A549 (cell line): ENCODE data around the gene COASY. TPM values are rescaled to one million over a fixed set of nuclear protein-coding genes. Genes with fewer than 3 reads are reported as not detected.

Source experiments
- ATAC-seq, 2 experiments: fragments of 200-7000 bp in 1 of 2; fragments of >200 bp in 1 of 2; cut with Nextera tagmentation in 1 of 2; cut with Tn5 transposase in 1 of 2; 3 replicates each; pipeline versions ENCODE4 v1.8.0 to v1.9.1; 2018 to 2020; ENCODE audit warnings: mild to moderate bottlenecking in 1 of 2, moderate library complexity in 1 of 2
- CTCF ChIA-PET: fragments of 300-600 bp; sonication (Branson Sonifier 250); formaldehyde crosslinking; extraction: SDS; loops from one replicate; lab custom pipeline; 2021; ENCODE audit warnings: antibody characterized with exemption, inconsistent platforms; lab: Yijun Ruan, JAX
- POLR2A ChIA-PET: fragments of 350-600 bp; formaldehyde crosslinking; extraction: SDS; loops from one replicate; lab custom pipeline; 2021; ENCODE audit warnings: antibody characterized with exemption, inconsistent platforms; lab: Yijun Ruan, JAX
- DNase-seq, 2 experiments: peaks; one replicate each; pipeline versions ENCODE4 v3.0.0 to v3.0.0-alpha.2; 2011 to 2016; ENCODE audit warnings: low read depth in 1 of 2, low spot score in 1 of 2
- FAIRE-seq: peaks from 2 replicates; lab custom pipeline; 2011; peaks lifted over from hg19 to GRCh38; lab: Jason Lieb, UNC
- H3K27ac ChIP-seq, 2 experiments: fragments of >200 bp; sonication (Bioruptor Twin); formaldehyde crosslinking; 3 replicates each; pipeline ENCODE4 v1.5.1; 2016 to 2017
- H3K4me1 ChIP-seq: fragments of >200 bp; sonication (Bioruptor Twin); formaldehyde crosslinking; 3 replicates; pipeline ENCODE4 v1.6.1; 2016
- H3K4me2 ChIP-seq: fragments of >200 bp; sonication (Bioruptor Twin); formaldehyde crosslinking; 3 replicates; pipeline ENCODE4 v1.6.1; 2016
- H3K4me3 ChIP-seq: fragments of >200 bp; sonication (Bioruptor Twin); formaldehyde crosslinking; 3 replicates; pipeline ENCODE4 v1.5.1; 2016
- H3K9me3 ChIP-seq: fragments of >200 bp; sonication (Bioruptor Twin); formaldehyde crosslinking; 3 replicates; pipeline ENCODE4 v1.6.1; 2016
- ATOH8 ChIP-seq: fragments of 250-450 bp; sonication (Bioruptor Pico); IDR thresholded peaks from 2 replicates; pipeline ENCODE4 v1.5.0; 2020; ENCODE audit warnings: low read depth, mild to moderate bottlenecking, moderate library complexity
- CBX8 ChIP-seq: fragments of 200-600 bp; sonication (generic); IDR thresholded peaks from 2 replicates; pipeline ENCODE4 v1.6.1; 2016
- CEBPB ChIP-seq, 2 experiments: fragments of >200 bp in 1 of 2; sonication (Bioruptor Twin) in 1 of 2; formaldehyde crosslinking in 1 of 2; IDR thresholded peaks; 2 replicates each; pipeline ENCODE4 v1.6.1; 2012 to 2016
- CHD4 ChIP-seq: fragments of 200-600 bp; sonication (generic); IDR thresholded peaks from 2 replicates; pipeline ENCODE4 v1.6.1; 2016; ENCODE audit warnings: antibody characterized with exemption, mild to moderate bottlenecking, borderline replicate concordance
- EHF ChIP-seq: fragments of 250-450 bp; sonication (Bioruptor Pico); IDR thresholded peaks from 2 replicates; pipeline ENCODE4 v1.5.0; 2020; ENCODE audit warnings: mild to moderate bottlenecking
- EHMT2 ChIP-seq: fragments of 200-600 bp; sonication (generic); IDR thresholded peaks from 2 replicates; pipeline ENCODE4 v1.6.1; 2016; ENCODE audit warnings: antibody characterized with exemption, low read depth, mild to moderate bottlenecking, moderate library complexity
- ELK1 ChIP-seq: fragments of 150-350 bp; IDR thresholded peaks from 2 replicates; pipeline ENCODE4 v1.6.1; 2014; ENCODE audit warnings: low read depth, mild to moderate bottlenecking, low read length
- EP300 ChIP-seq, 2 experiments: fragments of >200 bp; sonication (Bioruptor Twin); formaldehyde crosslinking; IDR thresholded peaks; 2 replicates in 1 of 2; 3 replicates in 1 of 2; pipeline ENCODE4 v1.6.1; 2016 to 2017
- HOXB5 ChIP-seq: fragments of 250-450 bp; sonication (Bioruptor Pico); IDR thresholded peaks from 2 replicates; pipeline ENCODE4 v1.5.0; 2020; ENCODE audit warnings: mild to moderate bottlenecking, moderate library complexity
- MAX ChIP-seq: IDR thresholded peaks from 2 replicates; pipeline ENCODE4 v1.6.1; 2012
- MAZ ChIP-seq: fragments of 150-350 bp; IDR thresholded peaks from 2 replicates; pipeline ENCODE4 v1.6.1; 2014; ENCODE audit warnings: antibody characterized with exemption, low read depth, low read length, borderline replicate concordance
- NFE2L2 ChIP-seq: fragments of 150-350 bp; conservative IDR thresholded peaks from 2 replicates; pipeline ENCODE4 v1.6.1; 2014; ENCODE audit warnings: low read length
- PHF8 ChIP-seq: fragments of 200-600 bp; sonication (generic); IDR thresholded peaks from 2 replicates; pipeline ENCODE4 v1.6.1; 2016; ENCODE audit warnings: low read depth, mild to moderate bottlenecking, antibody characterized with exemption, moderate library complexity, borderline replicate concordance
- RFX5 ChIP-seq: fragments of 450-650 bp; IDR thresholded peaks from 2 replicates; pipeline ENCODE4 v1.7.1; 2014; ENCODE audit warnings: antibody characterized with exemption, mild to moderate bottlenecking, moderate library complexity
- SREBF2 ChIP-seq: fragments of 450-650 bp; IDR thresholded peaks from 2 replicates; pipeline ENCODE4 v1.6.1; 2014; ENCODE audit warnings: mild to moderate bottlenecking, moderate library complexity
- TP53 ChIP-seq: fragments of 250-450 bp; sonication (Bioruptor Pico); IDR thresholded peaks from 2 replicates; pipeline ENCODE4 v1.5.0; 2021; ENCODE audit warnings: mild to moderate bottlenecking, moderate library complexity
- WGBS: methylation state at CpG from one replicate; pipeline ENCODE4 v1.1.6; 2017; ENCODE audit errors: missing lambda C conversion rate; 5-methylcytosine and 5-hydroxymethylcytosine counted together
- polyA plus RNA-seq, 4 experiments: library from polyadenylated mRNA; depleted of rRNA in 3 of 4; stranded (reverse); fragments of >200 nt; fragmentation: RNase III in 1 of 4; extraction: RNeasy Plus Mini Kit Qiagen cat#74134 plus additional on column Dnase treatment in 1 of 4; gene quantifications; 2 replicates in 3 of 4; 3 replicates in 1 of 4; pipeline ENCODE4 v1.2.3, GENCODE V29; 2011 to 2017
- TF ChIP-seq, protein P1 (sequence below): fragments of >200 bp; sonication (Bioruptor Twin); formaldehyde crosslinking; IDR thresholded peaks from 2 replicates; pipeline ENCODE4 v1.6.1; 2016
- TF ChIP-seq, protein P2 (sequence below): fragments of 250-450 bp; sonication (Bioruptor Pico); IDR thresholded peaks from 2 replicates; pipeline ENCODE4 v1.5.0; 2021; ENCODE audit warnings: mild to moderate bottlenecking, moderate library complexity, borderline replicate concordance

The COASY gene
- polyA plus RNA-seq, 2 of the 4 experiments (the other 2 are of a cell fraction), result 65.4 to 112 TPM

GRCh38 chr17:42585353-42585752, 23.4 kb downstream of the COASY start:
- CTCF ChIA-PET, result interaction anchor here (1.5 to 15.8 kb wide), 4 partner anchors 7 to 239 kb away, joined by 3 to 394 read pairs (median 64); partner anchors contain the start of genes BECN1, CCR10, PLEKHH3 and PSMC3IP
- POLR2A ChIA-PET, result interaction anchor here (0.6 kb wide), 2 partner anchors 24 to 634 kb away, joined by 5 read pairs; partner anchors contain the start of gene TUBG1

DNA sequence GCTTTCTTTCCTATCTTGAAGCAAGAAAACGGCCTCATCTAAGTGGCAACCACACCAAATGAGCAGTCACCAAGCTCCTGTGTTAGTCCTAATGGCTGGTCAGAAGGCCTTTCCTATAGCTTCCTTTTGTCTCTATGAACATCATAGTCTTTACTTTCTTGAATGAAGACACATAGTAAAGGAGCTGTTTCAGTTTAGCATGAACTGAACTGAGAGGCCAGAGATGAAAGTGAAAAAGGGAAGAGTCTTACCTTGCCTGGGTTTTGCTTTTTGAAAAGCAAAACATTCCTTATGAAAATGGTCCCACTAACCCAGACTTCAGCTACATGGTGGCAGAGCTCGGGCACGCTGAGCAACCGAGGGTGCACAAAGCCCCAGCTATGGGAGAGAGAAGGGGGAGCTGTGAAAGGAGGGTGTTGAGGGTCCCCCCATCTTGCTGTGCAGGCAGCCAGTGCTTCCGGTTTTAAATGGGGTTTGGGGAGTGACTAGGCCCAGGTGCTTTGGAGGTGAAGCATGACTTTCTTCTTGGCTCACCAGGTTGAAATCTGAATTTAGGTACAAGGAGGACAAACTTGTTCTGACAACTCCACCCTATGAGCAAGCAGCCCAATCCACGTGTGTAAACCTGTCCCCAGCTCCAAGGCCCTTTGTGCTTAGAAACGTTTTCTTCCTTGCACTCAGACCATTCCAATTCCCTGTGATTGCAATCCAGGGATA, 24.7 kb downstream of the COASY start:
- H3K4me2 ChIP-seq, result no peak overlapping the region
- FAIRE-seq (no peak), DNase-seq (no peak), ATAC-seq (no peak)
- no peak for TF ChIP-seq ATOH8
- no peak for TF ChIP-seq ELK1
- no peak for TF ChIP-seq NFE2L2
- TF ChIP-seq TP53 (CRISPR knock-in tag), result no peak
- no peak for TF ChIP-seq RFX5
- no peak overlapping the region for H3K4me3 ChIP-seq
- 81% methylated on average over 7 of the region's 7 CpGs for WGBS
- no peaks in the 10 kb centered on the region for H3K9me3 ChIP-seq
- ChIA-PET POLR2A (interaction anchor here (0.6 kb wide), 1 partner anchor 11 kb away, joined by 10 read pairs; no protein-coding TSS in a partner anchor), CTCF (interaction anchor here (0.6 to 15.8 kb wide), 11 partner anchors 8 to 351 kb away, joined by 3 to 394 read pairs (median 4); partner anchors contain the start of genes CCR10, PLEKHH3 and PSMC3IP)
- H3K4me1 ChIP-seq, result no peaks in the 10 kb centered on the region
- H3K27ac ChIP-seq, result no peak overlapping the region

More at GRCh38 chr17:42585353-42585752, 23.4 kb downstream of the COASY start:
- TF ChIP-seq CEBPB (IDR thresholded peaks at IDR 0.05) (no peak), EHMT2 (no peak), HOXB5 (CRISPR knock-in tag) (no peak), CBX8 (no peak), SREBF2 (no peak), MAX (no peak), MAZ (no peak), RFX5 (no peak), EHF (CRISPR knock-in tag) (no peak), PHF8 (no peak), ATOH8 (no peak), EP300 (IDR thresholded peaks at IDR 0.05) (no peak), CHD4 (no peak)
- TF ChIP-seq, protein P1, sequence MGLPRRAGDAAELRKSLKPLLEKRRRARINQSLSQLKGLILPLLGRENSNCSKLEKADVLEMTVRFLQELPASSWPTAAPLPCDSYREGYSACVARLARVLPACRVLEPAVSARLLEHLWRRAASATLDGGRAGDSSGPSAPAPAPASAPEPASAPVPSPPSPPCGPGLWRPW, result no peak
- TF ChIP-seq, protein P2, sequence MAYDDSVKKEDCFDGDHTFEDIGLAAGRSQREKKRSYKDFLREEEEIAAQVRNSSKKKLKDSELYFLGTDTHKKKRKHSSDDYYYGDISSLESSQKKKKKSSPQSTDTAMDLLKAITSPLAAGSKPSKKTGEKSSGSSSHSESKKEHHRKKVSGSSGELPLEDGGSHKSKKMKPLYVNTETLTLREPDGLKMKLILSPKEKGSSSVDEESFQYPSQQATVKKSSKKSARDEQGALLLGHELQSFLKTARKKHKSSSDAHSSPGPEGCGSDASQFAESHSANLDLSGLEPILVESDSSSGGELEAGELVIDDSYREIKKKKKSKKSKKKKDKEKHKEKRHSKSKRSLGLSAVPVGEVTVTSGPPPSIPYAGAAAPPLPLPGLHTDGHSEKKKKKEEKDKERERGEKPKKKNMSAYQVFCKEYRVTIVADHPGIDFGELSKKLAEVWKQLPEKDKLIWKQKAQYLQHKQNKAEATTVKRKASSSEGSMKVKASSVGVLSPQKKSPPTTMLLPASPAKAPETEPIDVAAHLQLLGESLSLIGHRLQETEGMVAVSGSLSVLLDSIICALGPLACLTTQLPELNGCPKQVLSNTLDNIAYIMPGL (CRISPR knock-in tag), result no peak
- no peaks in the 10 kb centered on the region for H3K4me1 ChIP-seq
- no peaks in the 10 kb centered on the region for H3K9me3 ChIP-seq
- ATAC-seq (no peak), FAIRE-seq (no peak), DNase-seq (no peak)
- no peak overlapping the region for H3K4me2 ChIP-seq
- H3K27ac ChIP-seq, result no peak overlapping the region
- no peak overlapping the region for H3K4me3 ChIP-seq
- 78% methylated on average over 1 of the region's 1 CpG for whole genome bisulfite sequencing
